HK-2 (cell line): Measurements from ENCODE around the gene PDE10A.

Experiments used
- DNase-seq: peaks from one replicate; pipeline ENCODE4 v3.0.0-alpha.2; 2018; ENCODE audit not compliant: unreplicated experiment

PDE10A gene

GRCh38 chr6:165662749-165663376 lies at the start of gene PDE10A:
TSS of gene PDE10A (minus strand) at chr6:165663241. CDS start at chr6:165662811, 430 bp downstream.
- DNase-seq, result peak; percentile 83

GRCh38 chr6:165708985-165709576 lies 46.0 kb upstream of the PDE10A start:
- DNase-seq, result no peak

GRCh38 chr6:165707067-165707853 lies 44.2 kb upstream of the PDE10A start:
- no peak for DNase-seq

GRCh38 chr6:165705941-165706340 lies 42.9 kb upstream of the PDE10A start:
- DNase-seq, result no peak

- no peak for DNase-seq
Observed at GRCh38 chr6:165704045-165704748, 41.2 kb upstream of the PDE10A start.

- DNase-seq, result peak; percentile 72
Observed at GRCh38 chr6:165702669-165703068, 39.6 kb upstream of the PDE10A start.

- DNase-seq, result peak; percentile 84
Observed at GRCh38 chr6:165701564-165702354, 38.7 kb upstream of the PDE10A start.

- DNase-seq, result no peak
Observed at GRCh38 chr6:165701005-165701404, 38.0 kb upstream of the PDE10A start.

GRCh38 chr6:165698868-165699267 lies 35.8 kb upstream of the PDE10A start:
- no peak for DNase-seq

GRCh38 chr6:165697171-165697570 lies 34.1 kb upstream of the PDE10A start:
- no peak for DNase-seq

- DNase-seq, result no peak
Observed at GRCh38 chr6:165695722-165696515, 32.9 kb upstream of the PDE10A start.

- no peak for DNase-seq
Observed at GRCh38 chr6:165694296-165694695, 31.3 kb upstream of the PDE10A start.

- peak; percentile 82 for DNase-seq
Observed at GRCh38 chr6:165692106-165692653, 29.1 kb upstream of the PDE10A start.

GRCh38 chr6:165689699-165690098 lies 26.7 kb upstream of the PDE10A start:
- no peak for DNase-seq

- no peak for DNase-seq
Observed at GRCh38 chr6:165686596-165687365, 23.7 kb upstream of the PDE10A start.

GRCh38 chr6:165685302-165685701 lies 22.3 kb upstream of the PDE10A start:
- no peak for DNase-seq

GRCh38 chr6:165684333-165684732 lies 21.3 kb upstream of the PDE10A start:
- no peak for DNase-seq

GRCh38 chr6:165680975-165681374 lies 17.9 kb upstream of the PDE10A start:
- no peak for DNase-seq

- peak; percentile 62 for DNase-seq
Observed at GRCh38 chr6:165679326-165679725, 16.3 kb upstream of the PDE10A start.

- no peak for DNase-seq
Observed at GRCh38 chr6:165678904-165679303, 15.9 kb upstream of the PDE10A start.
